GDM1 (cell line): ENCODE measurements around the gene TSC2.
"Not testable (repeated sequence)": the region's sequence is repeated elsewhere in the genome, so short reads cannot be mapped to it uniquely, and the experiment has no call there.

Source experiments
- DNase-seq: peaks from one replicate; lab custom pipeline; 2025; lab: John Stamatoyannopoulos, UW

The TSC2 gene

GRCh38 chr16:2086106-2086742 is 38.4 kb downstream of the TSC2 start:
- no peak for DNase-seq

GRCh38 chr16:2086812-2087747 is 39.3 kb downstream of the TSC2 start:
- DNase-seq, result no peak

DNA sequence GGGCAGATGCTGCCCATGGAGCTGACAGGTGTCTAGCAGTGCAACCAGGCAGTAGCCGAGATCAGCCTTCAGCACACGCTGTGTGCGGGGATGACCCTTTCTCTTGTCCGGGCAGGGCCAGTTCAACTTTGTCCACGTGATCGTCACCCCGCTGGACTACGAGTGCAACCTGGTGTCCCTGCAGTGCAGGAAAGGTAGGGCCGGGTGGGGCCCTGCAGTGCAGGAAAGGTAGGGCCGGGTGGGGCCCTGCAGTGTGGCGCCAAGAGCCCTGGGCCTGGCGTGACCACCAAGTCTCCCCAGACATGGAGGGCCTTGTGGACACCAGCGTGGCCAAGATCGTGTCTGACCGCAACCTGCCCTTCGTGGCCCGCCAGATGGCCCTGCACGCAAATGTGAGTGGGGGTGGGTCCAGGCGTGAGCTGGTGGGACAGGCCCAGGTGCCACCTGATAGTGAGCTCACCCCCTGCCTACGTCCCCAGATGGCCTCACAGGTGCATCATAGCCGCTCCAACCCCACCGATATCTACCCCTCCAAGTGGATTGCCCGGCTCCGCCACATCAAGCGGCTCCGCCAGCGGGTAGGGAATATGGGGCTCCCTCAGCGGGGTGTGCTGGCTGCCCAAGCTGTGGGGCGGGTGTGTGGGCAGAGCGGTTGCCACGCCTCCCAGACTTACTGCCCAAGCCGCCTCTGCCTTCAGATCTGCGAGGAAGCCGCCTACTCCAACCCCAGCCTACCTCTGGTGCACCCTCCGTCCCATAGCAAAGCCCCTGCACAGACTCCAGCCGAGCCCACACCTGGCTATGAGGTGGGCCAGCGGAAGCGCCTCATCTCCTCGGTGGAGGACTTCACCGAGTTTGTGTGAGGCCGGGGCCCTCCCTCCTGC is 40.2 kb downstream of the TSC2 start:
- no peak for DNase-seq

DNA sequence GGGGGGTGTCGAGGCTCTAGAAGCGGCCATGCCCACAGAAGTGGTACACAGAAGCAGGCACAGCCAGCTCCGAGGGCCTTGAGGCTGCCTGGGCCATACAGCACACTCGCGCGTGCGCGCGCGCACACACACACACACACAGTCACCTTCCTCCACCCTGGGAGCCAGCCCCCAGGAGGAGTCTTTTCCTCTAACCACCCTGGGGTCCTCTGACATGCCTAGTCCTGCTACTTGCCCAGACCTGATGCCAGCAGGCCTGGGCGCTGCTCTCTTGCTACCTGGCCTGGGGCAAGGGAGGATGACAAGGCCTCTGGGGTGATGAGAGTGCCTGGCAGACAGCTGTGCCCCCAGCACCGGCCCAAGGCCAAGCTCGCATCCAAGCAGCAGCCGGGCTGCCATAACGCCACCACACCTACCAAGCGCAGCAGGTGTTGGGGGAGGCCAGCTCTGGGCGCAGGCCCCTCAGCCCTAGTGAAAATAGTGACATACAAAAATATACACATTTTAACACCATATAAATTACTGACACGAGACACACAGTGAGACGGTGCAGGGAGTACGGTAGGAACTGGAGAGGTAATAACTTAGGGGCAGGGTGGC is 41.1 kb downstream of the TSC2 start:
- DNase-seq, result no peak

GRCh38 chr16:2089706-2090480 is 42.1 kb downstream of the TSC2 start:
- no peak for DNase-seq

- DNase-seq, result no peak
Measured at GRCh38 chr16:2090481-2090776, 42.6 kb downstream of the TSC2 start.

DNA sequence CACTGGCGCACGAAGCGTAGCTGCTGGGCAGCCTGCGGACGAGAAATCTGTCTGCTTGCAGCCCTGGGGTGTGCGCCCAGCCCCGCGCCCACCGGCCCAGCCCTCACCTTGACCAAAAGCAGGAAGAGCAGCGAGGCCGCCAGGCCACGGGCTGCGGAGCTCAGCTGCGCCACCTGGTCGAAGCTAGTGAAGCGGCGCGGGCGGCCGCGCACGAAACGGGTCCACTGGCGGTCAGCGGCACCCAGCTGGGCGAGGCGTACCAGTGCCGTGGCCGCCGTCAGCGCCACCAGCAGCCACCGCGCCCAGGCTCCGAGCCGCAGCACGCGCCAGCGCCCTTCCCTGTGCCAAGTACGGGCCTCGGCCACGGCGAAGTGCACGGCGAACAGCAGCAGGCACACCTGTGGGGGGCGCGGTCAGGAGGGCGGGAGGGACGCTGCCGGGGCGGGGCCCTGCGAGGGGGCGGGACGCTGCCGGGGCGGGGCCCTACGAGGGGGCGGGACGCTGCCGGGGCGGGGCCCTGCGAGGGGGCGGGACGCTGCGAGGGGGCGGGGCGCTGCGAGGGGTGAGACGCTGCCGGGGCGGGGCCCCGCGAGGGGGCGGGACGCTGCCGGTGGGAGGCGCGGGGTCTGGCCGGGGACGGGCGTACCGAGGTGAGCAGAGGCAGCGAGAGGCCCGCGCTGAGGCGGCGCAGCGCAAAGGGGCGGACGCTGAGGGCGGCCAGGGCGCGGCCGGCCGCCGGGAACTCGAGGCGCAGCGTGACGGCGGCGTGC is 43.2 kb downstream of the TSC2 start:
- no peak for DNase-seq

DNA sequence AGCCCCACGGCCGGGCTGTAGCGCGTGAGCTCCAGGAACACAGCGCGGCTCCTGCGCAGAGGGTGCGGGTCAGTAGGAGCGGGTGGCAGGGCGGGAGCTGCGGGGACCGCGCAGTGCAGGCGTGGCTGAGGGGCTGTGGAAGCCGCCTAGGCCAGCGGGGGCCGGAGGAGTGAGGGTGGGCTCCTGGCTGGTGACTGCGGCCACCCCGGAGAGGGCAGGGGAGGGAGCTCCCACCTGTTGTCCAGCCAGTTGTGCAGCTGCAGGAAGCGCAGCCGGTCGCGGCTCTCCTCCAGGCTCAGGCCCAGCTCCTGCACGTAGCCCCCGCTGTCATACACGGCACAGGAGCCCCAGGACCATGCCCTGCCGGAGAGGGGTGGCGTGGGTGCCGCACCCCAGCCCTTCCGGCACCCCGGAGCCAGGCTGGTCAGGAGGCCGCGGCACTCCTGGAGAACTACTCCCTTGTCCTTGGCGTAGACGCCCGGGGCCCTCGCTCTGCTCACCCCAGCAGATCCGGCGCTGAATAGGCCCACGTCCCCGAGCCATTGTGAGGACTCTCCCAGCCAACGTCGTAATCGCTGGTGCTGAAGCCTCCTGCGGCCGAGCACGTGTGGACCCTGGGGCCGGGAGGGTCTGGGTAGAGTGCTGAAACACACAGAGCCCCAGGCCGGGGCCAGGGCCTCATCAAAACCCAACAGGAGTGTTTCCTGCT is 43.9 kb downstream of the TSC2 start:
- no peak for DNase-seq

GRCh38 chr16:2092256-2092620 is 44.5 kb downstream of the TSC2 start:
- no peak for DNase-seq

DNA sequence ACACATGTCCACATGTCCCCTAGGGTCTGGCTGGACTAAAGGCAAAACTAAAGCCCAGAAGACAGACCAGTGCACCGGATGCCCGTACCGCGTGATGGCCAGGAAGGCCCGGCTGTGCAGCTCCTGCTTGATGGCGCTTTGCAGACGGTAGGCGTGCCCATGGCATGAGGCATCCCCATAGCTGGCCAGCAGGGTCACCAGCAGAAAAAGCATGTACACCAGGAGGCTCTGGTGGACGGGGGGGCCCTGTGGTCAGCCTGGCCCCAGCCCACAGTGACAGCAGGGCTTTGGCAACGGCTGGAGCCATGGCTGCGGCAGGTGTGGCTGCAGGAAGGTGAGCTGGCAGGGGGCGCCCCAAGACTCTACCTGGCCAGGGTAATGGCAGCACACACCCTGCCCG is 45.1 kb downstream of the TSC2 start:
- DNase-seq, result no peak

DNA sequence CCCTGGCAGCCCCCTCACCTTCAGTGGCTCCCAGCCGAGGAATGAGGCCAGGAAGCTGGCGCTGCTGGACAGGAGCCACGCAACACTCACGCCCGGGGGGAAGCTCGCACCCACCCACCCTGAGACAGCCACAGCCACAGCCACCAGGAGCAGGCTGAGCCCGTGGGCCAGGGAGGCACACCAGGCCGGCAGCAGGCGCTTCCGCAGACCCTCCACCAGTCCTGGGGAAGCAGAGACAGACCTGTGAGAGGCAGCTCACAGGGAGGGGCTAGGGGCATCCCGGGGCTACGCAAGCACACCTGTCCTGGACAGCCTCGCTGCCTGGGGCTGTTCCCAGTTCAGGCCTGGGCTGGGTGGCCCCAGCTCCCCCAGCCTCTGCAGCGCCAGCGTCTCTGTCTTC is 46.0 kb downstream of the TSC2 start:
- DNase-seq, result no peak

- no peak for DNase-seq
Measured at GRCh38 chr16:2095315-2095853, 47.6 kb downstream of the TSC2 start.

DNA sequence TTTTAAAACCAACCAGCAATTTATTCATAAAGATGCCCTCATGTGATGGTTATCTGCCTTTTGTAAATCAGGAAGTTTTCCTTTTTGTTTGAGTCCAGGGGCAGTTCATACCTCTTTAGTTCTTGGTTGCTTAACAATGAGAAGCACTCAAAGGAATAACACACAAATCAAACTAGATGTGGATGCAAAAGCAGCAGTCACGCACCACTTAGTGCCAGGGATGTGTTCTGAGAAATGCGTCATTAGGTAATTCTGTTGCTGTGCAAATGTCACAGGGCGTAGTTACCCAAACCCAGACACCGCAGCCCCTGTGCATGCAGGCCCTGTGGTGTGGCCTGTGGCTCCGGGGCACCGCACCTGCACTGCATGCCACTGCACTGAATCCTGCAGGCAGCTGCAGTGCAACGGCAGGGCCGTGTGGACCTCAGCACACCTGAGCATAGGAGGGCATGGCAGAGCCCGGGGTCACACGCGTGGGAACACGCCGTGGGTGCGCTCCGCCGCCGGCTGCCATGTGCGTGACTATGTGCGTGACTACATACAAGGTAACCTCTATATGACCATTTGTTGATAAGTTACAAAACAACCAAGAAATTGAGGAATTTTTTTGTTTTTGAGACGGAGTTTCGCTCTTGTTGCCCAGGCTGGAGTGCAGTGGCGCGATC is 48.3 kb downstream of the TSC2 start:
- DNase-seq, result no peak

DNA sequence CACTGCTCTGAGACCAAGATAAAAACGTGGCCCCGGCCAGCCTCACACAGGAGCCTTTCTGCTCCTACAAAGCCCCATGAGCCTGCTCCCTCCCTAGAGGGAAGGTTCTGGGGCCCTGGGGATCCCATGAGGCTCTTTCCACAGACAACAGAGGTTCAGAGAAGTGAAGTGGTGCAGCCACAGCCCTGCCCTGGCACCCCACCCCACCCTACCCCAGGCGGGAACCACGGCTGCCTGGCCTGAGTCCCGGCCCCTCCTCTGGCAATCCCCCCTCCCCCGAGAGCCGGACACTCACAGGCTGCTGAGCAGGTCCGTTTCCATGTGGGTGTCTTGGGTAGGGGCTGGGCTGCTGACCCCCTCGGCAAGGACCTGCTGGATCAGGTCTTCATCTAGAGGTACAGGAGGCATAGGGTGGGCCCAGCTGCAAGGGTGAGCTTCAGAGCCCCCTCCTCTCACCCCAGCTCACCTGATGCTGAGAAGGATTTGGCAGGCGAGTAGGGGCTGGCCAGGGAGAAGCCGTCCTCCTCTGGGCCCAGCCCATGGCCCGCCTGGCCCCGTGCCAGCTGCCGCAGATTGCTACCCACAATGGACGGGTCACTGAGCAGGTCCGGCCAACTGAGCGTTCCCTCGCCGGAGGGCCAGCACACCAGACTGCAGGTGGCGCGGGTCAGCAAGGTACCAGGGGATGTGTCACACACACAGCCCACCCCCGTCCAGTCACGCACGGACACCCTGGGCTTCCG is 49.2 kb downstream of the TSC2 start:
- no peak for DNase-seq

- DNase-seq, result not testable (repeated sequence)
Measured at GRCh38 chr16:2097689-2098088, 49.9 kb downstream of the TSC2 start.

GRCh38 chr16:2101581-2101980 is 53.8 kb downstream of the TSC2 start:
- DNase-seq, result not testable (repeated sequence)

- DNase-seq, result no peak
Measured at GRCh38 chr16:2102471-2102870, 54.7 kb downstream of the TSC2 start.

DNA sequence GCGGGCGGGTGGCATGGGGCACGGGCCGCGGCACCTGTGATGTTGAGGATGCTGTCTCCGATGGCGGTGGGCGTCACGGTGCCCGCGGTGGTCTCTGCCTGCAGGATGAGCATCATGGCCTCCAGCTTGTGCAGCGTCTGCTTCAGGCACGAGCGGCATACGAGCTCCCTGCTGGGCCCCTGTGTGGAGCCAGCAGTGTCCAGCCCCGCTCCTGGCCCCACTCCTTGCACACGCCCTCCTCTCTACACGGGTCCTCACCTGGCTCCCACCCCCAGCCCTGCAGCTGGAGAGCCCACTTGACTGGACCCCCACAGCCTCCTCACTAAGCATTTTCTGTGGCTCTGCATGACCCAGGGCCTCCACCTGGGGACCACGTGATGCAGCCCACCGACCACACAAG is 56.7 kb downstream of the TSC2 start:
- not testable (repeated sequence) for DNase-seq

- not testable (repeated sequence) for DNase-seq
Measured at GRCh38 chr16:2105291-2105690, 57.5 kb downstream of the TSC2 start.
